OCI-LY7 (cell line): ENCODE measurements around the gene TFIP11. TPM values are rescaled to one million over a fixed set of nuclear protein-coding genes. Genes with fewer than 3 reads are reported as not detected.
A peak's percentile ranks its signal among the peaks of the same experiment; 100 is the strongest.

Experiments
- BruUV-seq: library from RNA; stranded (reverse); fragments of 400-500 nt; replicated peaks from 2 replicates; lab custom pipeline; 2021; lab: Mats Ljungman, UMichigan
- CTCF ChIA-PET: fragments of 300-600 bp; sonication (Branson Sonifier 250); formaldehyde crosslinking; loops from one replicate; lab custom pipeline; 2022; ENCODE audit warnings: antibody characterized with exemption; ENCODE audit not compliant: unreplicated experiment; lab: Charles Lee
- POLR2A ChIA-PET: fragments of 300-600 bp; sonication (Branson Sonifier 250); formaldehyde crosslinking; loops from one replicate; lab custom pipeline; 2022; ENCODE audit warnings: antibody characterized with exemption; lab: Charles Lee
- DNase-seq: peaks from one replicate; pipeline ENCODE4 v3.0.0-alpha.2; 2015; ENCODE audit warnings: low spot score
- H2AFZ ChIP-seq: fragments of 200-600 bp; sonication (generic), shearing (Covaris generic); 2 replicates; pipeline ENCODE4 v1.6.1; 2014; ENCODE audit warnings: mild to moderate bottlenecking, antibody characterized with exemption, low read length, moderate library complexity
- H3K27ac ChIP-seq: fragments of 200-600 bp; sonication (generic); 2 replicates; pipeline ENCODE4 v1.5.1; 2014; ENCODE audit warnings: mixed run types, low read depth, mild to moderate bottlenecking, moderate library complexity, low read length, inconsistent platforms; ENCODE audit not compliant: poor library complexity, severe bottlenecking
- H3K36me3 ChIP-seq: fragments of 200-600 bp; sonication (generic); 2 replicates; pipeline ENCODE4 v1.6.1; 2014; ENCODE audit warnings: mild to moderate bottlenecking, antibody characterized with exemption, low read length, moderate library complexity, mixed read lengths; ENCODE audit not compliant: insufficient read depth
- H3K4me1 ChIP-seq: fragments of 200-600 bp; sonication (generic); 2 replicates; pipeline ENCODE4 v1.5.1; 2014; ENCODE audit warnings: mild to moderate bottlenecking, low read length; ENCODE audit not compliant: insufficient read depth, poor library complexity, severe bottlenecking
- H3K4me2 ChIP-seq: fragments of 200-600 bp; sonication (generic); 2 replicates; pipeline ENCODE4 v1.6.1; 2014; ENCODE audit warnings: mild to moderate bottlenecking, low read length
- H3K4me3 ChIP-seq: fragments of 200-600 bp; sonication (generic); 2 replicates; pipeline ENCODE4 v1.5.1; 2014; ENCODE audit warnings: mild to moderate bottlenecking, low read depth, low read length; ENCODE audit not compliant: poor library complexity, severe bottlenecking
- H3K79me2 ChIP-seq: fragments of 200-600 bp; sonication (generic); 2 replicates; pipeline ENCODE4 v1.6.1; 2016; ENCODE audit warnings: low read depth, mild to moderate bottlenecking, low read length, moderate library complexity, mixed read lengths; ENCODE audit not compliant: insufficient read depth
- H3K9me2 ChIP-seq: fragments of 200-600 bp; sonication (generic); 2 replicates; pipeline ENCODE4 v1.6.1; 2016; ENCODE audit warnings: mild to moderate bottlenecking, low read length, mixed read lengths; ENCODE audit not compliant: insufficient read depth
- H3K9me3 ChIP-seq: fragments of 200-600 bp; sonication (generic); 2 replicates; pipeline ENCODE4 v1.6.1; 2014; ENCODE audit warnings: mild to moderate bottlenecking, mixed run types, low read length, mixed read lengths
- H4K20me1 ChIP-seq: fragments of 200-600 bp; sonication (generic); 2 replicates; pipeline ENCODE4 v1.6.1; 2014; ENCODE audit warnings: mild to moderate bottlenecking, antibody characterized with exemption, low read length, moderate library complexity, mixed read lengths; ENCODE audit not compliant: insufficient read depth
- EZH2phosphoT487 ChIP-seq: fragments of 200-600 bp; sonication (generic); IDR thresholded peaks from 2 replicates; pipeline ENCODE4 v1.6.1; 2018; ENCODE audit warnings: low read depth, borderline replicate concordance, mild to moderate bottlenecking, mixed run types, antibody characterized with exemption, low read length, moderate library complexity, mixed read lengths
- intact Hi-C: fragments of 100-400 bp; cut with micrococcal nuclease; formaldehyde crosslinking; loops from one replicate; pipeline ENCODE4 v1.10.0; 2022; ENCODE audit not compliant: unreplicated experiment
- total RNA-seq, 2 experiments: library from RNA; depleted of rRNA in 1 of 2; stranded (reverse); fragments of >200 nt in 1 of 2; shearing (Covaris generic) in 1 of 2; gene quantifications; 2 replicates each; pipeline ENCODE4 v1.2.3, GENCODE V29; 2014 to 2022
- TF ChIP-seq, protein P1 (sequence below): fragments of 200-600 bp; sonication (generic); conservative IDR thresholded peaks from 2 replicates; pipeline ENCODE4 v1.5.1; 2014; ENCODE audit warnings: mild to moderate bottlenecking, antibody characterized with exemption, low read length, moderate library complexity, mixed read lengths

Gene TFIP11
- total RNA-seq, 2 experiments from 2014 or later, result 45.2 to 54.5 TPM

GRCh38 chr22:26515931-26516330, 3.7 kb upstream of the TFIP11 start:
- no peaks in the 10 kb centered on the region; the same call in 1 of the 2 replicates for H4K20me1 ChIP-seq
- ChIA-PET POLR2A (interaction anchor here (0.7 to 1.0 kb wide), 3 partner anchors 17 to 19 kb away, joined by 3 to 5 read pairs (median 3); no protein-coding TSS in a partner anchor), CTCF (interaction anchor here (0.6 kb wide), 1 partner anchor 947 kb away, joined by 3 read pairs; no protein-coding TSS in a partner anchor)
- DNase-seq, result no peak
- H3K27ac ChIP-seq, result no peak overlapping the region
- H2AFZ ChIP-seq, result no peak overlapping the region
- no peaks in the 10 kb centered on the region for H3K9me3 ChIP-seq
- BruUV-seq, result no TSS peak
- no peak overlapping the region for H3K4me3 ChIP-seq
- peaks cover 31% of the 10 kb centered on the region for H3K4me1 ChIP-seq
- TF ChIP-seq, protein P1, sequence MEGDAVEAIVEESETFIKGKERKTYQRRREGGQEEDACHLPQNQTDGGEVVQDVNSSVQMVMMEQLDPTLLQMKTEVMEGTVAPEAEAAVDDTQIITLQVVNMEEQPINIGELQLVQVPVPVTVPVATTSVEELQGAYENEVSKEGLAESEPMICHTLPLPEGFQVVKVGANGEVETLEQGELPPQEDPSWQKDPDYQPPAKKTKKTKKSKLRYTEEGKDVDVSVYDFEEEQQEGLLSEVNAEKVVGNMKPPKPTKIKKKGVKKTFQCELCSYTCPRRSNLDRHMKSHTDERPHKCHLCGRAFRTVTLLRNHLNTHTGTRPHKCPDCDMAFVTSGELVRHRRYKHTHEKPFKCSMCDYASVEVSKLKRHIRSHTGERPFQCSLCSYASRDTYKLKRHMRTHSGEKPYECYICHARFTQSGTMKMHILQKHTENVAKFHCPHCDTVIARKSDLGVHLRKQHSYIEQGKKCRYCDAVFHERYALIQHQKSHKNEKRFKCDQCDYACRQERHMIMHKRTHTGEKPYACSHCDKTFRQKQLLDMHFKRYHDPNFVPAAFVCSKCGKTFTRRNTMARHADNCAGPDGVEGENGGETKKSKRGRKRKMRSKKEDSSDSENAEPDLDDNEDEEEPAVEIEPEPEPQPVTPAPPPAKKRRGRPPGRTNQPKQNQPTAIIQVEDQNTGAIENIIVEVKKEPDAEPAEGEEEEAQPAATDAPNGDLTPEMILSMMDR, result no peak
- TF ChIP-seq EZH2phosphoT487, result no peak
- no peaks in the 10 kb centered on the region for H3K9me2 ChIP-seq
- no peak overlapping the region for H3K4me2 ChIP-seq
- peaks cover 29% of the 10 kb centered on the region for H3K79me2 ChIP-seq
- intact Hi-C loops, result no loop called here
- H3K36me3 ChIP-seq, result peaks cover under 1% of the 10 kb centered on the region; the same call in 1 of the 2 replicates

- TF ChIP-seq EZH2phosphoT487, result no peak
- TF ChIP-seq, protein P1, result no peak
- intact Hi-C loops, result no loop called here
- Histone ChIP-seq H3K4me3 (peak overlapping the region; percentile 88), H3K9me2 (no peaks in the 10 kb centered on the region), H3K79me2 (peaks cover 37% of the 10 kb centered on the region), H4K20me1 (no peaks in the 10 kb centered on the region; the same call in 1 of the 2 replicates), H3K4me1 (peaks cover 34% of the 10 kb centered on the region), H3K9me3 (no peaks in the 10 kb centered on the region), H2AFZ (no peak overlapping the region), H3K36me3 (peaks cover 13% of the 10 kb centered on the region), H3K27ac (no peak overlapping the region), H3K4me2 (peak overlapping the region; percentile 95)
- POLR2A ChIA-PET, result interaction anchor here (0.8 to 1.2 kb wide), 5 partner anchors 13 to 35 kb away, joined by 3 read pairs; no protein-coding TSS in a partner anchor
- CTCF ChIA-PET, result no interaction called here
- DNase-seq, result no peak
- BruUV-seq, result no TSS peak
These were observed 2.3 kb upstream of the TFIP11 start for GRCh38 chr22:26514419-26515161.
